ENCODE measurements around the gene AGER.

DNA sequence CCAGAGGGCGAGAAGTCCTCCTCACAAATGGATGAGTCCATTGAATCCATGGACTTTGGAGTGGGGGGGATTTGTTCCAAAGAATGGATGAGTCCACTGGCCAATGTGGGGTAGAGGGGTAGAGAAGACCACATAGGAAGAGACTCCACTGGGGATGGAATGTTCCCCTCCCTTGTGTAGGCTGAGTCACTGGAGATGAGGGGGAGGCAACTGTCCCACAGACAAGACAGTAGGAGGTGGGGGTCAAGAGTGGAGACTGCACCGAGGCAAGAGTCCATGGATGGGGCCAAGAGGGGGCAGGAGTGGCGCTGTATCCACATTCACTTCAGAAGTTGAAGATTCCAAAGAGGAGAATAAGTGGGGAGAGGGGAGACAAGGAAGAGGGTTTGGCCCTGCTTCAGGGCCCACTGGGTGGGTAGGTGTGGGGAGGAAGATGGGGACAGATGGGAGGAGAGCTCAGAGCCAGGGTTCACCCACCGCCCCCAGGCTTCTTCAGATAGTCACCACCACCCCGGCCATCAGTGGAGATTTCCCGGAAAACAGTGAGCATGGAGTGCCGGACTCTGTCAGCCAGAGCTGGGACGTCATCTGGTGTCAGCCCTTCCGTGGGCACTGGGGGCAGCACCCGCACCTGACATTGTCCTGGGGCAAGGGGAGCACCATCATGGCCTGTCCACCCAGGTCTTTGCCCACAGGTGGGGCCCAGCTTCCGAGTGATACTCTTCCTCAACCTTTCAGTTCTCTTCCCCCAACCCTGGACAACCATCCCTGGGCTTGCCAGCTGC lies 15.1 kb downstream of the AGER start:
- TF ChIP-seq, protein P1, sequence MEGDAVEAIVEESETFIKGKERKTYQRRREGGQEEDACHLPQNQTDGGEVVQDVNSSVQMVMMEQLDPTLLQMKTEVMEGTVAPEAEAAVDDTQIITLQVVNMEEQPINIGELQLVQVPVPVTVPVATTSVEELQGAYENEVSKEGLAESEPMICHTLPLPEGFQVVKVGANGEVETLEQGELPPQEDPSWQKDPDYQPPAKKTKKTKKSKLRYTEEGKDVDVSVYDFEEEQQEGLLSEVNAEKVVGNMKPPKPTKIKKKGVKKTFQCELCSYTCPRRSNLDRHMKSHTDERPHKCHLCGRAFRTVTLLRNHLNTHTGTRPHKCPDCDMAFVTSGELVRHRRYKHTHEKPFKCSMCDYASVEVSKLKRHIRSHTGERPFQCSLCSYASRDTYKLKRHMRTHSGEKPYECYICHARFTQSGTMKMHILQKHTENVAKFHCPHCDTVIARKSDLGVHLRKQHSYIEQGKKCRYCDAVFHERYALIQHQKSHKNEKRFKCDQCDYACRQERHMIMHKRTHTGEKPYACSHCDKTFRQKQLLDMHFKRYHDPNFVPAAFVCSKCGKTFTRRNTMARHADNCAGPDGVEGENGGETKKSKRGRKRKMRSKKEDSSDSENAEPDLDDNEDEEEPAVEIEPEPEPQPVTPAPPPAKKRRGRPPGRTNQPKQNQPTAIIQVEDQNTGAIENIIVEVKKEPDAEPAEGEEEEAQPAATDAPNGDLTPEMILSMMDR (IDR thresholded peaks at IDR 0.05; ENCODE audit: insufficient read depth, low read length, poor library complexity, severe bottlenecking) = no peak
- no peak for TF ChIP-seq EZH2phosphoT487 (conservative IDR thresholded peaks at IDR 0.05; ENCODE audit: low read length)

Data from SU-DHL-6 (cell line).